Fibroblast of peridontal ligament (primary cell): Measurements from ENCODE around the gene HGFAC.

Source experiments
- DNase-seq: peaks from one replicate; pipeline ENCODE4 v3.0.0-alpha.2; 2010; ENCODE audit errors: extremely low read depth

The HGFAC gene

DNA sequence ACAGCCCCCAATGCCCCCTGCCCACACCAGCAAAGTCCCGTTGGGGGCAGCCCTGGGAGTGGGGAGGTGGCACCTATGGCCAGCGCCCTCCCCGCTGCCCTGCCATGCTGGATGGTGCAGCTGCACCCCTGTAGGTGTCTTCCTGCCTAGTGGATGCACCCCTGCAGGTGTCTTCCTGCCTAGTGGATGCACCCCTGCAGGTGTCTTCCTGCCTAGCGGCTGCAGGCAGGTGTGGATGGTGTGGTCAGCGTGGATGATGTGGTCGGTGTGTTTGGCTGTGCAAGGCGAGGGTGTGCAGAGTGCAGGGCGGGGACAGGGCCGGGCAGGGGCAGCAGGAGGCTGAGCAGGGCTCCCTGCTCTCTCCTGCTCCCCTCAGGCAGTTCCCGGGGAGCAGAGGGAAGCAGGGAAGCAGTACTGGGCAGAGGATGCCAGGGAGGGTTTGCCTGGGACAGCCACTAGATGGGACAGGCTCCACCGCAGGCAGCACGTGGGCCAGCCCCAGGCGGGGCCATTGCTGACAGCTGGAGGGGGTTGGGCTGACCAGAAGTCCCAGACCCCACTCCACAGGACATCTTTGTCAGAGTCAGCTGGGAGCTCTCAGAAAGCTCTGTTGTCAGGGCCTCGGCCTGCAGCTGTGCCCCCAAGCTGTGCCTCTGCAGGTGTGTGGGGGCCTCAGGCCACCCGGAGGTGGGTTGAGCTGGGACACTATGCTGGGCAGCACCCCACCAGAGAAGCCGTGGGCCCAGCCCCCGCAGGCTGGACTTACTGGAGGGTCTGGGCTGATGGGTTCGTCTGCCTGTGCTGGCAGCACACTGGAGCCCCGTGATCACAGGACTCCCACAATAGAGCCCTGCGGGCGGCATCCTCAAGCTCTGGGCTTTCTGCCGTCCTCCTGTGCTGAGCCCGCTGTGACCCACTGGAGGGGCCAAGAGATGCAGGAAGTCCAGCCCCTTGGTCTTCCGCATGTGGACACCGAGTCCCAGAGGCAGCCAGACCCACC is 45.1 kb downstream of the HGFAC start:
- no peak for DNase-seq

DNA sequence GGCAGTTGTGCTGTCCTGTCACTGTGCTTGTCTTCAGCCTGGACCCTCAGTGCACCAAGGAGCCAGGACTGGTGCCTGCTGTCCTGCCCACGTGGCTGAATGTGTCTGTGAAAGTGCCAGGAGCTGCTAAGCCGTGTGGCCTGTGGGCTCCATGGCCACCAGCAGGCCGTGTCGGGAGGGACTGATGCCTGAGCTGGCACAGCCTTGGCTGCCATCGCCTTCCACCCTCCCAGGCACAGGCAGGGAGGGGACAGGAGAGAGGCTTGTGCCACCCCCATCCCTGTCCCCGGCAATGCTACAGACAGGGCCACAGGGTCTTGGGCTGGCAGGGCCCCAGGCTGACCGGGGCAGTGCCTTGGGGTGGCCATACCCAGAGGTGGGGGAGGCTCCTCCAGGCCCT is 46.1 kb downstream of the HGFAC start:
- DNase-seq = no peak

DNA sequence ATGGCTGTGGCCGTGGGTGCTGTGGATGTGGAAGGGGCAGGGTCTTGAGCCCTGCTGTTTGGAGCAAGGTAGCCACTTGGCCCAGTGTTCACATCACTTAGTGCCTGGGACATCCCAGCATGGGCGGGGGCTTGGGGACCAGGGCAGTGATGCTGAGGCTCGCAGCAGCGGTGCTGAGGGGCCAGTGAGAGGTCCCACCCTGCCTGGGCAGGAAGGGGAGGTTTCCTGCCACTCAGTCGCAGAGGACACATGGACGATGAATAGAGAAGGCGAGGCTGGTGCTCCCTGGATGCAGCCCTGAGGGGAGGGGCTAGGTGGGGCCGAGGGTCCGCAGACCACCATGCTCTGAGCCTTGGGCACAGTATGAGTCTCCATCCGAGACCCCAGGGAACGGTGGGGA is 47.1 kb downstream of the HGFAC start:
- DNase-seq = no peak

DNA sequence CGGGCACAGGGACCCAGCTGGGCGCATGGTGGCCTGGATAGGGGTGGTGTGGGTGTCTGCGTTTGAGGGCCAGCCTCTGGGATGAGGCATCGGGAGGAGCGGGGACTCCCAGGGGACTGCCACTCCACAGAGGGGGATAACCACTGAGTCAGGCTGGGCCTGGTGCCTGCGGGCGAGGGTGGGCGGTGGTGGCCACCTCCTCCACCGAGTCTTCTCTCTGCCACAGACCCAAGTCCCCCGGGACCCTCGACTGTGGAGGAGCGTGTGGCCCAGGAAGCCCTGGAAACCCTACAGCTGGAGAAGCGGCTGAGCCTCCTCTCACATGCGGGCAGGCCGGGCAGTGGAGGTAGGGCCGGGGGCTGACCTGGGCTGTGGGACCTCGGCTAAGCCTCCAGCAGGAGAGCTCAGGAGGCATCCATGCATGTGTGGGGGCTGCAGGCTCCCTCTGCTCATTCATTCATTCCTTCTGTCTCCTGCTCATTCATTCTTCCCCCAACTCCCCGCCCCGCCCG is 47.7 kb downstream of the HGFAC start:
- DNase-seq = no peak

DNA sequence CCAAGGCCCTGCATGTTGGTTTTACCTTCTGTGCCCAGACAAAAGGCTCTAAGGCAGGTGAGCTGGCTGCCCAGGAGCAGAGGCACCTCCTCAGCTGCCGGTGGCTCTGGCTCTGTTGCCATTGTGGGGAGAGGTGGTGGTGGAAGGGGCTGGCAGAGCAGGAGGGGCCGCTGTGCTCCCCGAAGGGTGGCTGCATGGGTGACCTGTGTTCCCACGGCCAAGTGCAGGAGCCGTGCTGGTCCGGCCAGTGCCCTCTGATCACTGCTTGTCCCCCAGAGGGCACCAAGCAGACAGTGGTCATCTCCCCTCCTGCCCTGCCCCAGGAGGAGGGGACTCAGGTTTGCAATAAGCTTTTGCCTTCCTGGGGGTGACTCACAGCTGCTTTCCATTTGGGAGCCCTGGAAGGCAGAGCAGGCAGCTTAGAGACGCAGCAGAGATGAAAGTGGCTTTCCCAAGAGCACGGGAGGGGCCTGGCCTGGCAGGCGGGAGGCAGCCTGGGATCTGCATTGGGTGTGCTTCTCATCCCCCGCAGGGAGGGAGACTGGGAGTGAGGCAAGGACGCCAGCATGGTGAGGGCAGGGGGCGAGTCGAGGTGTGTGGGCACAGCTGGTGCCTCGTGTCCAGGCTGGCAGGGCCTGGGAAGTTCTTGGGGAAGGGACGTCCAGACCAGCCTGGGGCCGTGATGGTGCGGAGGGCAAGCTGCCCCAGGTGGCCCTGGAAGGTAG is 50.1 kb downstream of the HGFAC start:
- peak; percentile 59 for DNase-seq

DNA sequence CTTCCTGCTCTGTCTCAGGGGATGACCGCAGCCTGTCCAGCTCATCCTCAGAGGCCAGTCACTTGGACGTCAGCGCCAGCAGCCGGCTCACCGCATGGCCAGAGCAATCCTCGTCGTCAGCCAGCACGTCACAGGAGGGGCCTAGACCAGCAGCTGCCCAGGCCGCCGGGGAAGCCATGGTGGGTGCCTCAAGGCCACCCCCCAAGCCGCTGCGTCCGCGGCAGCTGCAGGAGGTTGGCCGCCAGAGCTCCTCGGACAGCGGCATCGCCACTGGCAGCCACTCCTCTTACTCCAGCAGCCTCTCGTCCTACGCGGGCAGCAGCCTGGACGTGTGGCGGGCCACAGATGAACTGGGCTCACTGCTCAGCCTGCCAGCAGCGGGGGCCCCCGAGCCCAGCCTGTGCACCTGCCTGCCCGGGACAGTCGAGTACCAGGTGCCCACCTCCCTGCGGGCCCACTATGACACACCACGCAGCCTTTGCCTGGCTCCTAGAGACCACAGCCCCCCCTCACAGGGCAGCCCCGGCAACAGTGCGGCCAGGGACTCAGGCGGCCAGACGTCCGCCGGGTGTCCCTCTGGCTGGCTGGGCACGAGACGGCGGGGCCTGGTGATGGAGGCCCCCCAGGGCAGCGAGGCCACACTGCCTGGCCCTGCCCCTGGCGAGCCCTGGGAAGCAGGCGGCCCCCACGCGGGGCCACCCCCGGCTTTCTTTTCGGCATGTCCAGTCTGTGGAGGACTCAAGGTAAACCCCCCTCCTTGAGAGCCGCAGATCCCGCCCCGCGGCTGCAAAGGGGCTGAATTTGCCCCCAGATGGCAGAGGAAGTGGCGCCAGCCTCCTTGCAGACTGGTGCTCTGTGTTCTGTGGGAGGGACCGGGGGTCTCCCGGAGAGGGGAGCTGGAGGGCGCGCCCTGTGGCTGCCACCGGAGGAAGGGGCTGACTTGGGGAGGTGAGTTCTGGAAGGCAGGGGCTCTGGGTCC is 51.3 kb downstream of the HGFAC start:
- peak; percentile 3 for DNase-seq

DNA sequence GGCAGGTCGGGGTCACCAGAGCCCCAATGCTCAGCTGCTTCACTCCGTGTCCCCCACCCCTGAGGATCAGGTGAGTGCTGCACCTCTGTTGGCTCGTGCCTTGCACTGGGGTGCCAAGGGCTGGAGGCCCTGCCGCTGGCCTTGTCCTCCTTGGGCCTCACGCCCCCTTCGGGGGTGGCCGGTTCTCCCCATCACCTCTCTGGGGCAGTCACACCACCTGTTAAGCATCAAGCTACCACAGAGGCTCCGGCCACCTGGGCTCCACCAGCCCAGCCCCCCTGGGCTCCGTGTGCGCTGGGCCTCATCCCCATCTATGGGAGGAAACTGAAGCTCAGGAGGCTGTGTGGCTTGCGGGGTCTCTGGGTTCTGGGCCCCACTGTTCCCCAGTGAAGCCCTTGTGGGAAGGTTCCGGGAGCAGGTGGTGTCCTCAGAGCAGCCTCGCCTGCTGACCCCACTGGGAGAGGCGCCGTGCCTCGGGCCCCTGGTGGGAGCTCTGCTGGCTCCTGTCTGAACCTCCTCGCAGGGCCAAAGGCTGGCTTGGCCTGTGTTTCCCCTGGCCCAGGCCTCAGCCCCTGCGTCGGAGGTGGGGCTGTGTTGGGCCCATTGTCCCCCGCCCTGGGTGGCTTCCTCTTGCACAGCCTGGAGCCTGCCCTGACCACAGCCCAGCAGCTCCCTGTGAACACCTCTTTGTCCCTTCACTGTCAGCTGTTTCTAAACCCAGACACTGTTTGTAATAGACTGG is 52.1 kb downstream of the HGFAC start:
- DNase-seq = no peak

DNA sequence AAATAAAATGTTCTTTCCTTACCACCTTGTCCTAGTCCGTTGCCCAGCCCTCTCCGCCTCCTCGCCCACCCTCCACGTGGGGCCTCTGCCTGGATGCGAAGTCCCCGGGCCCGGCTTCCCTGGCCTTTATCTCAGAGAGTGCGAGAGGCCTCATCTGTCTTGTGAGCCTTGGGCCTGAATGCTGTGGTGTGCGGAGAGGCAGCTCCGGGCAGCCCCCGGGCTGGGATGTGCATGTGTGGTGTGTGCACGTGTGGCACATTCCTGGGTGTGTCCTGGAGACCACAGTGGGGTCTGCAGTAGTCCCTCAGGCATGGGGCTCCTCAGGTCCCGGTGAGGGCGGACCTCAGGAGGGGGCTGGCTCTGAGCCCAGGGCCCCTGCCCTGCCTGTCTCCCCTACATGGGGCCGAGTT is 52.7 kb downstream of the HGFAC start:
- no peak for DNase-seq

DNA sequence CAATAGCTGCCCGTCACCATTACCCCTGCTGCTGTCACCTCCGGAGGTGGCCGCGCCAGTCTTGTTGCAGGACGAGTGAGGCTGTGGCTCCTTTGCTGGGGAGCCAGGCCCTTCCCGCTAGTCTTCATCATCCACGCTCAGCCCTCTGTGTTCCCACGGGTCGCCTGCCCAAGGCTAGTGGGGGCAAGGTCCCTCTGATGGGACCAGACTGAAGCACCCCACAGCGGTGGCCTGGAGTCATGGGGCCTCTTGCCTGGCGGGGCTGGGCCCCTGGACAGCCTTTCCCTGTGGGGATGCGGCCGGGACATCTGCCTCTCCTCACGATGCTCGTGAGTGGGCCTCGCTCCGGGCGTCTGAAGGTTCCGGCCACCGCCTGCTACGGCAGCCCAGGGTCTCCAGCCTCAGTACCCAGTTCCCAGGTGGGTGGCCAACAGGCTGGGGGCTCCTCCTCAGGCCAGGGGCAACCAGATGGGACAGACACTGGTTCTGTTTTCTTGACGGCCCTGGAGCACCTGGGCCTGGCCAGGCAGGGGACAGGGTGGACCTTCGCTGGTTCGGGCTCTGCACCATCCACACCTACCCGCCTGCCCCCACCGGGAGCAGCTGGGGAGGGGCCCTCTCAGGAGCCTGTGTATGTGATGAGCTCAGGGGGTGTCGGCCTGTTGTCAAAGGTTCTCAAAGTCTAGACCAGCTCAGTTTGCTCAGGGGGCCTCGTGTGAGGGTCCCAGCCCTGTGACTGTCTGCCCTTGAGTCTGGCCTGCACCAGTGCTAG is 53.6 kb downstream of the HGFAC start:
- DNase-seq = no peak

DNA sequence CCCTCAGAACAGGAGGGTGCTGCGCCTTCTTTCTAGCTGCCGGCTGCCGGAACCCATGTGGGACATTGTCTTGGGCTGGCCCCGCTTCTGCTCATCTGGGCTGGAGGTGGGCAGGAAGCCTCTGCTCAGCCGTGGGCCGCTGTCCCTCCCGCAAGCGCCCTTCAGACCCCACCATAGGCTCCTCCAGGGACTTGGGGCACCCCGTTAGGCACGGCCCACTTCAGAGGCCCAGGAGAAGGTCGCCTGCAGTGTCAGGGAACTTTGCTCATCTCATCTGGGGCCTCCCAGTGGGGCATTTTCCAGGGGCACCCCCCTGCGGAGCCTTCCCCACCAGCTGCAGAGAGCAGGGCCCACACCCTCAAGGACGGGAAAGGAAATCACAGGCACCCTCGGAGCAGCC is 54.3 kb downstream of the HGFAC start:
- no peak for DNase-seq

DNA sequence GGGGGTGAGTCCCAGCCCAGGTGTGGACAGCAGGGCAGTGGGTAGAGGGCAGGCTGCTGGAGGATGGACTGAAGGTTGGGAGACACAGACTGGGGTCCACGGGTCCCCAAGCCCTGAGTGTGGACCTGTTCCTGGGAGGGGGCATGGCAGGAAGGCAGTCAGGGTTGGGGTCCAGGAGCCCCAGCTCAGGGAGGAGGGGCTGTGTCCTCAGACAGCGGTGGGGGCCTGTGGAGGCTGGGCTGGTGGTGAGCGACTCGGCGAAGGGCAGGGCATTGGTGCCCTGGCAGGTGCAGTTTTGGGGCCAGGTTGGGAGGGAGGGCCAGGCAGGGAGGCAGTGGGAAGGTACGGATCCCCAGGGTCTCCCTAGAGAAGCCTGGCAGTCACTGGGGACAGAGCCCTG is 55.3 kb downstream of the HGFAC start:
- DNase-seq = no peak

DNA sequence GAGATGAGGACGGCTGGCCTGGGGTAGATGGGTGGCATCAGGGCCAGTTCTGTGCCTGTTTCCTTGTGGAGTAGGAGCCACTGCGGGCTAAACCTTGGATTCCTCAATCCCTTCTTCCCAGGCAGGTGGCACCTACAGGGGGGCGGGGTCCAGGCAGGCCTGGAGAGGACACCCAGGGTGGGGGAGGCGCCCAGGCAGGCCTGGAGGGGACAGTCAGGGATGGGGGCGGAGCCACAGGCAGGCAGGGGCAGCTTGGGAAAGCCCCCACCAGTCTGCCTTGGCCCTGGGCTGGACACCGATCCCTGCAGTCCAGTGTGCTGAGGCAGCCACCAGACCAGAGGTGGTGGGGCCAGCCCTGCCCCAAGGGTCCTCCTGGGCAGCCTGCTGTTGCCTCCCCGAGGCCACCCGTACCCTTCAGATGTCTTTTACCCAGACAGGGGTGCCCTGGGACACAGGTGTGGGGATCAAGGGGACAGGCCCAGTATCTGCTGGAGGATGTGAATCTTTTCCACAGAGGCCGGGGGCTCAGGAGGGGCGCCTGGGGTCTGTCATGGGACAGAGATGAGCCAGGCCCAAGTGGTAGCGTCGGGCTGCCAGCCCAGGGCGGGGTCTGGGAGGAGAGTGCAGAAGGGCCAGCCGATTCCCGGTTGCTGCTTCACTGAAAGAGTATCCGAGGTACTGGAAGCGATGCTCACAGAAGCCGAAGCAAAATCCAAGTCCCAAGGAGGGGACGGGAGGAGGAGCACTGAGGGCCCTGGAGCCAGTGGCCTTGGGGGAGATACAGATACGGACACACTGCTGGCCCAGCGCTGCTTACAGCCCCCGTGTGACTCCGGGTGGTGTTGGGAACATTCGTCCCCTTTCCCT is 56.0 kb downstream of the HGFAC start:
- no peak for DNase-seq

DNA sequence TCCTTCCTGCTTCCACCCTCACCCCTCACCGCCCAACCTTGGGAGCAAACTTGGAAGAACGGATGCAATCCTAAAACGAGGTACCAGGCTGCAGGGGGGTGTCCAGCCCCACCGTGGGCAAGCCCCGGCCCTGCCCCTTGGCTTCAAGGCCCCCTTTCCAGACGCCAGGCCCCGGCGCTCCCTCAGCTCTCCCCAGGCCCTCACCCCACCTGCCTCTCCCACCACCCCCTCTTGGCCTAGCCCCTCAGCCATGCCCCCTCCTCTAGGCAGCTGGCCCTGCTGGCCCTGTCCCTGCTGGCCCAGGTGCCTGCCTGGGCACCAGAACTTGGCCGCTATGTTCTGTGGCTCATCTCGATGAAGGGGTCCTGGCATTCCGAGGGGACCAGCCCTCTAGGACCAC is 56.6 kb downstream of the HGFAC start:
- no peak for DNase-seq
